ENCODE data around the gene PRRG2. TPM values are rescaled to one million over a fixed set of nuclear protein-coding genes. Genes with fewer than 3 reads are reported as not detected.

Gene PRRG2
- polyA plus RNA-seq, 1 donor (not counting 4 experiments of a cell fraction or from before 2014, with no cell fraction given), result 5.3 TPM

- Histone ChIP-seq H3K79me2 (ENCODE audit: control insufficient read depth, insufficient read depth, low read length) (peaks cover 20% of the 10 kb centered on the region), H3K27ac (ENCODE audit: control insufficient read depth, insufficient read depth, low read length) (peak overlapping the region; percentile 90), H2AFZ (ENCODE audit: control insufficient read depth, low read length) (no peak overlapping the region), H3K27me3 (ENCODE audit: control insufficient read depth, extremely low read depth, insufficient read depth, low read length) (no peaks in the 10 kb centered on the region), H3K9ac (ENCODE audit: control insufficient read depth, extremely low read depth, insufficient read depth, low read length) (peak overlapping the region; percentile 89), H3K9me1 (ENCODE audit: control insufficient read depth, extremely low read depth, insufficient read depth, low read length) (no peaks in the 10 kb centered on the region), H3K9me3 (ENCODE audit: control insufficient read depth, low read depth, low read length) (no peaks in the 10 kb centered on the region), H3K36me3 (ENCODE audit: control insufficient read depth in 2 of 2, extremely low read depth in 1 of 2, insufficient read depth in 2 of 2, low read length in 2 of 2) (peaks cover 4 to 17% of the 10 kb centered on the region in 2 experiments), H3K4me2 (ENCODE audit: control insufficient read depth, extremely low read depth, insufficient read depth, low read depth, low read length) (peak overlapping the region; percentile 98), H4K20me1 (ENCODE audit: control insufficient read depth, extremely low read depth, insufficient read depth, low read length) (peaks cover 2% of the 10 kb centered on the region), H3K4me1 (ENCODE audit: control insufficient read depth, extremely low read depth, insufficient read depth, low read length) (peaks cover 18% of the 10 kb centered on the region), H3K4me3 (ENCODE audit: control insufficient read depth in 2 of 3, extremely low read depth in 1 of 3, insufficient read depth in 2 of 3, low read depth in 1 of 3, low read length in 3 of 3) (peak overlapping the region; percentile 79 to 82 (median 81))
- FAIRE-seq (no peak), DNase-seq (ENCODE audit: low read depth, low spot score) (no peak)
- dilution Hi-C loops (cut with MboI; ENCODE audit: extremely low pct_ligation_motif_present, low sequenced_read_pairs), result no loop called here
- TF ChIP-seq, protein P1, sequence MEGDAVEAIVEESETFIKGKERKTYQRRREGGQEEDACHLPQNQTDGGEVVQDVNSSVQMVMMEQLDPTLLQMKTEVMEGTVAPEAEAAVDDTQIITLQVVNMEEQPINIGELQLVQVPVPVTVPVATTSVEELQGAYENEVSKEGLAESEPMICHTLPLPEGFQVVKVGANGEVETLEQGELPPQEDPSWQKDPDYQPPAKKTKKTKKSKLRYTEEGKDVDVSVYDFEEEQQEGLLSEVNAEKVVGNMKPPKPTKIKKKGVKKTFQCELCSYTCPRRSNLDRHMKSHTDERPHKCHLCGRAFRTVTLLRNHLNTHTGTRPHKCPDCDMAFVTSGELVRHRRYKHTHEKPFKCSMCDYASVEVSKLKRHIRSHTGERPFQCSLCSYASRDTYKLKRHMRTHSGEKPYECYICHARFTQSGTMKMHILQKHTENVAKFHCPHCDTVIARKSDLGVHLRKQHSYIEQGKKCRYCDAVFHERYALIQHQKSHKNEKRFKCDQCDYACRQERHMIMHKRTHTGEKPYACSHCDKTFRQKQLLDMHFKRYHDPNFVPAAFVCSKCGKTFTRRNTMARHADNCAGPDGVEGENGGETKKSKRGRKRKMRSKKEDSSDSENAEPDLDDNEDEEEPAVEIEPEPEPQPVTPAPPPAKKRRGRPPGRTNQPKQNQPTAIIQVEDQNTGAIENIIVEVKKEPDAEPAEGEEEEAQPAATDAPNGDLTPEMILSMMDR (optimal IDR thresholded peaks at IDR 0.05 in 1 of 3, IDR thresholded peaks at IDR 0.05 in 1 of 3, conservative IDR thresholded peaks at IDR 0.05 in 1 of 3; ENCODE audit: extremely low read depth in 1 of 3, insufficient read depth in 2 of 3, low read length in 3 of 3), result no peak
- TF ChIP-seq EZH2 (IDR thresholded peaks at IDR 0.05; ENCODE audit: low read length), result no peak
Observed at GRCh38 chr19:49591731-49592485, 10.8 kb downstream of the PRRG2 start.

DNA sequence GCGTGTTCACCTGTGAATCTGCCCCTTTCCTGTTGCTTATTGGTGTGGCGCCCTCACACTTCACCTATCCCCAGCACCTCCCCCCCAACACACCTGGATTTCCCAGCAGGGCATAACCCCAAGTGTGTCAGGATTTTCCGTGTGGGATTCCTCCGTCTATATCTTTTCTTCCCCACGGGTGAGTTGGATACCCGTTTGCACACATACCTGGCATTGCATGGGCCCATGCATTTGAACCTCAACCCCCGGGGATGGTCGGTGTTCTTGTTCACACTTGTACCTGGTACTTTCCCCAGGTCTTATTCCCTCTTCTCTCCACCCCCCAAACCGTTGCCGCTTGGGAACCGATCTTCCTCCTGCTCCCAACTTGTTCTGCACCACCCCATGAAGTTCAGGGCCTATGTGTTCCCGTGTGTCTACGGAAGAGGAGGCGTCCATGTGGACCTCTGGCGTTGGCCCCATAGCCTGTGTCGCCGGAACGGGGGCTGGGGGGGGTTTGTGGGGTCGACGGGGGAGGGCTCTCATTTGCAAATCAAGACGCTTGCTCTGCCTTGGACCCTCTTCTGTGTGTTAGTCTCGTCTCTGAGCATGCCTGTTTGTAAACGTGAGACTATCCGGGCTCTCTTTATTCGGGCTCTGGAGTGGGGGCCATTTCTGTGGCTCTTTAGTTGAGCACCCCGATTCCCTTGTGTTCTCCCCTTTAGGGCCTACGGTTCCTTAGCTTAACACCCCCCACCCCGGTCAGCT lies 11.5 kb downstream of the PRRG2 start:
- H2AFZ ChIP-seq (ENCODE audit: control insufficient read depth, low read length), result no peak overlapping the region
- peaks cover 18% of the 10 kb centered on the region for H3K4me1 ChIP-seq (ENCODE audit: control insufficient read depth, extremely low read depth, insufficient read depth, low read length)
- H4K20me1 ChIP-seq (ENCODE audit: control insufficient read depth, extremely low read depth, insufficient read depth, low read length), result peaks cover 2% of the 10 kb centered on the region
- peak; percentile 17 for FAIRE-seq
- H3K9me3 ChIP-seq (ENCODE audit: control insufficient read depth, low read depth, low read length), result no peaks in the 10 kb centered on the region
- peak overlapping the region; percentile 98 for H3K4me2 ChIP-seq (ENCODE audit: control insufficient read depth, extremely low read depth, insufficient read depth, low read depth, low read length)
- no peak for TF ChIP-seq EZH2 (IDR thresholded peaks at IDR 0.05; ENCODE audit: low read length)
- TF ChIP-seq, protein P1 (optimal IDR thresholded peaks at IDR 0.05 in 1 of 3, IDR thresholded peaks at IDR 0.05 in 1 of 3, conservative IDR thresholded peaks at IDR 0.05 in 1 of 3; ENCODE audit: extremely low read depth in 1 of 3, insufficient read depth in 2 of 3, low read length in 3 of 3), result no peak
- H3K79me2 ChIP-seq (ENCODE audit: control insufficient read depth, insufficient read depth, low read length), result peaks cover 22% of the 10 kb centered on the region
- H3K9ac ChIP-seq (ENCODE audit: control insufficient read depth, extremely low read depth, insufficient read depth, low read length), result peak overlapping the region; percentile 89
- H3K9me1 ChIP-seq (ENCODE audit: control insufficient read depth, extremely low read depth, insufficient read depth, low read length), result no peaks in the 10 kb centered on the region
- H3K27ac ChIP-seq (ENCODE audit: control insufficient read depth, insufficient read depth, low read length), result peak overlapping the region; percentile 90
- no peaks in the 10 kb centered on the region for H3K27me3 ChIP-seq (ENCODE audit: control insufficient read depth, extremely low read depth, insufficient read depth, low read length)
- no peak for DNase-seq (ENCODE audit: low read depth, low spot score)
- dilution Hi-C loops (cut with MboI; ENCODE audit: extremely low pct_ligation_motif_present, low sequenced_read_pairs), result no loop called here
- peaks cover 4 to 17% of the 10 kb centered on the region in 2 experiments for H3K36me3 ChIP-seq (ENCODE audit: control insufficient read depth in 2 of 2, extremely low read depth in 1 of 2, insufficient read depth in 2 of 2, low read length in 2 of 2)
- peak overlapping the region; percentile 79 to 82 (median 81) for H3K4me3 ChIP-seq (ENCODE audit: control insufficient read depth in 2 of 3, extremely low read depth in 1 of 3, insufficient read depth in 2 of 3, low read depth in 1 of 3, low read length in 3 of 3)

All from keratinocyte (primary cell).